CD4-positive, alpha-beta T cell treated with Interleukin-6 at 100 ng/mL for 8 hours (primary cell): ENCODE measurements around the gene JUP.
"Not testable (repeated sequence)": the region's sequence is repeated elsewhere in the genome, so short reads cannot be mapped to it uniquely, and the experiment has no call there.

Experiments used
- DNase-seq: peaks from one replicate; pipeline ENCODE4 v3.0.0-alpha.2; 2020; ENCODE audit warnings: mixed read lengths, low spot score

JUP gene

DNA sequence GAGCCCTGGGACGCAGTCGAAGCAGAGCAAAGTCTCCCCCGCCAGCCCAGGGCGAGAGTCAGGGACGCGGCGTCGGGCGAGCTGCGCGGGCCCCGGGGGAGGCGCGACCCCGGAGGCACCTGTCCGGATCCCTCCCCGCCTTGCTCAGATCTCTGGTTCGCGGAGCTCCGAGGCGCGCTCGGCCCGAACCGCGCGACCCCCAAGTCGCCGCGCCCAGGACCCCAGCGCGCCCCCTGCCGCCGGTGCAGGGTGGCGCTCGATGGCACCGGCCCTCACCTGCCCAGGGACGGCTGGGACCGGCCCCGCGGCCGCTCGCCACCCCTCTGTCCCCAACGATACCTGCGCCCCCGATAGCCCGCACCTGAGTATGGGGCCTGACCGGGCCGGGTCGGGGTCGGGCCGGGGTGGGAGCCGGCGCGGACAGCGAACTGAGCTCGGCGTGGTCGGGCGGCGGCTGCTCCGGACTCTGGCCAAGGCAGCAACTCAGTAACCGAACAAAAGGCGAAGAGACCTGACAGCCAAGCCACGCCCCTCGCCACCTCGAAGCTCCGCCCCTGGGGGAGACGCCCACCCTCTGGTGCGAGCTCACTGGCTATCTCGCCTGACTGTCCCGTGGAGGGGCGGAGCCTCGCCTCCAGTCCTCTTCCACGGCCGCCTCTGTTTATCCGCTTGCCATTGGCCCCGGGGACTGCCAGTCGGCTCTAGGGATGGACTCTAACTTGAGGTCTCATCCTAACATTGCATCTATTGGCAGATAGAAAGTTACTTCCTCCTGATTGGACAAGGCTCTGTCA, at the start of gene JUP:
Gene JUP, minus strand, starts transcription at position 485 of the 794 bp plus-strand sequence. CDS start 14,857 bp downstream, outside the sequence.
- peak; percentile 87 for DNase-seq

DNA sequence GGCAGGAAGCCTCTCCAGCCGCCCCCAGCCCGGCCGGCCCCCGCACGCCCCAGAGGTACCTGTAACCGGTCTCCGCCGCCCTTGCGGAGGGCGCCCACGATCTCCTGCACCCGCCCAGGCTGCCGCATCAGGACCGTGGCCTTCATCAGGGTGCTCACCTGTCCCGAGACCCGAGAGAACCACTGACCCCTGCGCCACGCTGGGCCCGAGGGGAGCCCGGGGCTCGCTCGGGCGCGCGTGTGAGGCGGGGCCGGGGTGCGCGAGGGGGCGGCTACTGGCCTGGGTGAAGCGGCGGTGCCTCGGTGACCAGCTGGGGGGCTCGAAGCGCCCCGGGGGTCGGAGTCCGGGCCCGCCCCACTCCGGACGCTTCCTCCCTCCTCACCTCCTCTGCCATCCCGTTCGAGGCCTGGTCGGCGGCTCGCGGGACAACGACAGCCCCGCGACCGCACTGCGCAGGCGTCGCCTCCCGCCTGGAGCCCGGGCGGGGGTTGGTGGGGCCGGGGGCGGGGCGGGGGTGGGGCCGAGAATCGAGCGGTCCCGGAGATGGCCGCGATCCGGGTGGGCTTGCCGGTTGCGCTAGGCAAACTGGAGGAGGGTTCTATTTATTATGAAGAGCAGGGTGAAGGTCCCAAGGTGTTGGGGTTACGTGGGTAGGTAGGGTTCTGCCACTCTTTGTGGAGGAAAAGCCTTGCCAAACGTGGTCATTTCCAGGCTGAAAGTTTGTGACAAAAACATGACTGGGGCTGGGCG, 49.5 kb upstream of the JUP start, which contains the start of gene NT5C3B:
Gene NT5C3B, minus strand, starts transcription at position 433 of the 750 bp plus-strand sequence. Its CDS starts 39 bp downstream, at position 394.
- peak; percentile 60 for DNase-seq

DNA sequence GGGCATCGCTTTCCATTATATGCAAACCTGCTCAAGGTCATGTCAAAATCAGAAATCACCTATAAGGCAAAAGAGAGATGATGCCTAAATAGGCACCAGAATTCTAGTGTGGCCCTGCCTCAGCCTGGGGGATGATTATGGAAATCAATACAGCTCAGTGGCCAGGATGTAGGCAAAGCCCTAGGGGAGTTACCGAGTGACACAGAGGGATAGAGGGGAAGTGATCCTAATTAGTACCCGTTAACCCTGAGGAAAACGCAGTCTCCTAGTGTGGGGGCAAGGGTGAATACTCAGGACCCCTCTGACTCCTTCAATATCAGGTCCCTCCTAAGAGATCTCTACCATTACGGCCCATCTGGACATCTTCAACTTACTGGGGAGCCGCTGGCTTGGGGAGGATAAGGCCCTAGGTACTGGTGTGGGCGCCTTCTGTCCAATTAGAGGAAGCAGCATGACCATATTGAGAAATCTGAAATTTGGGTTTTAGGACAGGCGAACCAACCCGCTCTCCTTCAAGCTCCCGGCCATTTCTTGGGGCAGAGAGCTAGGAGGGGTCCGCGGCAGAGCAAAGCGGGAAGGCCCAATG, 48.8 kb upstream of the JUP start:
- DNase-seq, result no peak

DNA sequence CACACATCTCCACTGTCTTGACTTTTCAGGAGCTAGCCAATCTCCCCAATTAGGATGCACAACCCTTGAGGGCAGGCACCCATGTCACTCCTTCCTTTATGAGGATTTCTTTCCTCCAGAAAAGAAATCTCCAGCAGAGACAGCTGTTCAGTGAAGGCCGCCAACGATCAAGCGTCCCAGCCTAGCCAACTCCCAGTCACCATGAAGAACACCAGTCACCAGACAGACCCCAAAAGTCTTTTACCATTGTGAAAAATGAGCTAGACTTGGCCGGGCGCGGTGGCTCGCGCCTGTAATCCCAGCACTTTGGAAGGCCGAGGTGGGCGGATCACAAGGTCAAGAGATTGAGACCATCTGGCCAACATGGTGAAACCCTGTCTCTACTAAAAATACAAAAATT, 43.5 kb upstream of the JUP start:
- not testable (repeated sequence) for DNase-seq

DNA sequence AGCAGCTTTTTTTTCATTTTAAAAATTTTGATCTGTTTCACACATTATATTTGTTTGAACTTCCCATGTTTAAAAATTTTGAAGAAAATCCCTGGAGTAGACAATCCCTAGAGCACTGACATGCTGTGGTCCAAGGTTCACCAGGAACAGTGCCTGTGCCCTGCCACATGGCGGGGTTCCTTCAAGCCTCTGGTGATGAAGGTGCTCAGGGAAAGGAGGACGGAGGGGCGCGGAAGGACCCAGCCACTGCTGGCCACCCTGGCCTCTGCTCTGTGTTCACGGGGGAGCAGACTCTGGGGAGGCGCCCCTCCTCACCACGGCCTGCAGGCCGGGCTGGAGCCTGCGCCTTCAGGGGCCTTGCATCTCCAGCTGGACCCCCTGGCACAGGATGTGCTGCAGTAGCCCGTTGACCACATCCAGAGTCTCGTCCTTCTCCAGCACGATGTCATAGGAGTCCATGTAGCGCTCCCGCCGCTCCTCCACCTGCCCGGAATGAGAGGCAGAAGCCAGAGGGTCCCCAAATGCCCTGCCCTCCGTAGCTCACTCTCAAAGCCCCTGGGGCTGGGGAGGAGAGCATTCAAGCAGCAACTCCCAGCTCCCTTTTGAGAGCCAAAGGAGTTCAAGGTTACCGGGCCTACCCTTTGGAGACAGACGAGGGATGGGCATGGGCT, 38.8 kb upstream of the JUP start:
- DNase-seq, result no peak

DNA sequence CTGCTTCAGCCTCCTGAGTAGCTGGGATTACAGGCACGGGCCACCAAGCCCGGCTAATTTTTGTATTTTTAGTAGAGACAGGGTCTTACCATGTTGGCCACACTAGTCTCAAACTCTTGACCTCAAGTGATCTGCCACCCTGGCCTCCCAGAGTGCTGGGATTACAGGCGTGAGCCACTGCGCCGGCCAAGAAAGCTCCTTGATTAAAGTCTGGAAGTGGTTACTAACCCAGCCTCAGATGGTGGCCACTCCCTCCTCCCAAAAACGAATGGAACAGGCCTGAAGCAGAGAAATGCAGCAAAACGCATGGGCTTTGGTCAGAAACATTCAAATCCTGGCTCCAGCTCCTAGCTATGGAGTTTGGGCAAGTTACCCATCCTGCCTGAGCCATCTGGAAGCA, 37.6 kb upstream of the JUP start:
- DNase-seq, result no peak

DNA sequence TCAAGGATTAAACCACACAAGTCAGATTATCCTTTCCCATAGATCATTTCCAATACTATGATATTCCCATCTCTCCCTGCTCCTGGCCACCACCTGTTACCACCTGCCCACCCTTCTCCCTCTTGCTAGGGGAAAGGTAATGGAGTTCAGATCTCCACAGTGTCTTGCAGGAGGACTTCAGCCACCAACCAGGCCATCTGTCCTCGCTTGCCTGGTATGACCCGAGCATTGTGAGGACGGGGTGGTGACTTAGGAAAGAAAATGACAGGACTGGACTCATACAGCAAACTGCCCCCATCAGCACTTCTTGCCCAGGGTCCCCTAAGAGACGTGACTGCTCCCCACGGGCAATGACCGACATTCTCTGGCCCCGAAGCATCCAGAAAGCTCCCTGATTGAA, 37.1 kb upstream of the JUP start:
- no peak for DNase-seq

DNA sequence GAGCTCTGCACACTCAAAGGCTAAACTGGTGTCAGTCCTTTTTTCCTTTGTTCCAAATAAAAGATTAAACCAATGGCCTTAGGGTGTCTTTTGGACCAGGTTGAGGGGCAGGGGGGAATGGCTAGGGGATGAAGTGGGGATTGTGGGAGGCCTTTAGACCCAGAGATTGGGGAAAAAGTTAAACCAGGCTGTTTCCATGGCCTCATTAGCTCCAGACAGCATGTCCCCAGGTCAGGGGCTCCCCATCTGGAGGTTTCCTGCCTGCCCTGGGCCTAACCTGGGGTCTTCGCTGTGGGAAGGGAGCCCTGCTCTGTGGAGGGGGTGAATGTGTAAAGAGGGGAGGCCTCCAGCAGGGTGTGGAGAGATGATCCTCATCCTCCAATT, 36.6 kb upstream of the JUP start:
- no peak for DNase-seq

DNA sequence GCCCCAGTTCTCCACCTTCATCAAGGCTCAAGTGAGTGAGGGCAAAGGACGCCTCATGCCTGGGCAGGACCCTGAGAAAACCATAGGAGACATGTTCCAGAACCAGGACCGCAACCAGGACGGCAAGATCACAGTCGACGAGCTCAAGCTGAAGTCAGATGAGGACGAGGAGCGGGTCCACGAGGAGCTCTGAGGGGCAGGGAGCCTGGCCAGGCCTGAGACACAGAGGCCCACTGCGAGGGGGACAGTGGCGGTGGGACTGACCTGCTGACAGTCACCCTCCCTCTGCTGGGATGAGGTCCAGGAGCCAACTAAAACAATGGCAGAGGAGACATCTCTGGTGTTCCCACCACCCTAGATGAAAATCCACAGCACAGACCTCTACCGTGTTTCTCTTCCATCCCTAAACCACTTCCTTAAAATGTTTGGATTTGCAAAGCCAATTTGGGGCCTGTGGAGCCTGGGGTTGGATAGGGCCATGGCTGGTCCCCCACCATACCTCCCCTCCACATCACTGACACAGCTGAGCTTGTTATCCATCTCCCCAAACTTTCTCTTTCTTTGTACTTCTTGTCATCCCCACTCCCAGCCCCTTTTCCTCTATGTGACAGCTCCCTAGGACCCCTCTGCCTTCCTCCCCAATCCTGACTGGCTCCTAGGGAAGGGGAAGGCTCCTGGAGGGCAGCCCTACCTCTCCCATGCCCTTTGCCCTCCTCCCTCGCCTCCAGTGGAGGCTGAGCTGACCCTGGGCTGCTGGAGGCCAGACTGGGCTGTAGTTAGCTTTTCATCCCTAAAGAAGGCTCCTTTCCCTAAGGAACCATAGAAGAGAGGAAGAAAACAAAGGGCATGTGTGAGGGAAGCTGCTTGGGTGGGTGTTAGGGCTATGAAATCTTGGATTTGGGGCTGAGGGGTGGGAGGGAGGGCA, 36.0 kb upstream of the JUP start:
- DNase-seq, result no peak

DNA sequence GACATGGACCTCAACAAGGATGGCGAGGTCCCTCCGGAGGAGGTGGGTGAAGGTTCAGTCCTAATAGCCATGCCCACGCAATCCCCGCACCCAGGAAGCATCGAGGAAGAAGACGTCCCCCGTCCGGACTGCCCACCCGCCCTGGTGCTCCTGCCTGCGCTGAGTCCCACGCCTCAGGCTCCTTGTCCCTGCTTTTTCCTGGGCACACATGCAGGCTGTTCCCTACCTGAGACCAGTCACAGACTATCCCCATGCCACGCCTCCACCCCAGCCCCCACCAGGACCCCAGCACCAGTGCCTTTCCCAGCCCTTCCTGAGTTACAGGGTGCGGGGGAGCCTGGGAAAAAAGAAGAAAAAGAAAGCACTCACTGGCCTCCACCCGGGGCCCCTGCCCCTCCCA, 35.3 kb upstream of the JUP start:
- DNase-seq, result no peak

DNA sequence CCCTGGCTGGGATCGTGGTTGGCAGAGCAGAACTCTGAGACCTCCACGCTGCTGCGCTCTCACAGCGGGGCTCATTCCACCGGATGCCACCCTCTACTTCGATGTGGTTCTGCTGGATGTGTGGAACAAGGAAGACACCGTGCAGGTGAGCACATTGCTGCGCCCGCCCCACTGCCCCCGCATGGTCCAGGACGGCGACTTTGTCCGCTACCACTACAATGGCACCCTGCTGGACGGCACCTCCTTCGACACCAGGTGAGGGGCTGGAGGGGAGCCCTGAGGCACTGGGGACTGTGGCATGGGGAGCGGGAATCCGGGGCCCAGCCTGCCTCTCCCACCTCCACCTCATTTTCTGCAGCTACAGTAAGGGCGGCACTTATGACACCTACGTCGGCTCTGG, 31.5 kb upstream of the JUP start:
- no peak for DNase-seq

DNA sequence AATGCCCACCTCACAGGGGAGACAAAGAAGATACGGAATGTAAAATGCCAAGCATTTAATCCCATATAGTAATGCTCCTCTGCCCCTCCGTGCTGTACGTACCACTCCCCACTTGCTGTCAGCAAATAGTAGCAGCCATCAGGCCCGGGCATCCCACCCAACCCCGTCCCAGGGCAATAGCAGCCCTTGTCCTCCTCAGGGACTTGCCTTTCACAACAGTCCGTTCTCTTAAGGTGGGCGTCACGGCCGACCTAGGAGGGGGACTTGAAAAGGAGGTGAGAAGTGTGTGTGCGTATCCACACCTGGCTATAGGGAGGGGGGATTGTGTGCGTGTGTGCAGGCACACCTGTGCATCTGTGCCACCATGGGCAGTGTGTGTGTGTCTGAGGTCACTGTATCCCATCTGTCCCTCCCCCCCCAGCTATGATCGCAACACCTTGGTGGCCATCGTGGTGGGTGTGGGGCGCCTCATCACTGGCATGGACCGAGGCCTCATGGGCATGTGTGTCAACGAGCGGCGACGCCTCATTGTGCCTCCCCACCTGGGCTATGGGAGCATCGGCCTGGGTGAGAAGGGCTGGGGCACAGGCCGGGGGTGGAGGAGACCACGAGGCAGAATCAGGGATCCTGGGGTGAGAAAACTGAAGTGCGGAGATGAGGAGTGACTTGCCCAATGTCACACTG, 30.3 kb upstream of the JUP start:
- no peak for DNase-seq

DNA sequence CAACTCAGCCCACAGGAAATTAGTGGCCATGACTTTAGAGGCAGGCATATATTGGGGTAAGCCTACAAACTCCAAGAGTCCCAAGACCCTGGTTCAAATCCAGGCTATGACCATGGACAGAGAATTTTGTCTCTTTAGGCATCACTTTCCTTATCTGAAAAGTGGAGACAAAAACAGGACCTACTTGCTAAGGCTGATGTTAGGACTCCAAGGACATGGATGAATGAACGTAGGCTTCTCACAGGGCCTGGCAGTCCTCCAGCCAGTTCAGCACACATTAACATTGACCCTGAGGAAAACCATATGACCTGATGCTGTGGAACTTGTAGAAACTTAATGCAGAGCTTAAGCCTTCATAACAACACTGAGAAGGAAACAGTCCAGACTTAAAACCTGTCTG, 27.7 kb upstream of the JUP start:
- no peak for DNase-seq

DNA sequence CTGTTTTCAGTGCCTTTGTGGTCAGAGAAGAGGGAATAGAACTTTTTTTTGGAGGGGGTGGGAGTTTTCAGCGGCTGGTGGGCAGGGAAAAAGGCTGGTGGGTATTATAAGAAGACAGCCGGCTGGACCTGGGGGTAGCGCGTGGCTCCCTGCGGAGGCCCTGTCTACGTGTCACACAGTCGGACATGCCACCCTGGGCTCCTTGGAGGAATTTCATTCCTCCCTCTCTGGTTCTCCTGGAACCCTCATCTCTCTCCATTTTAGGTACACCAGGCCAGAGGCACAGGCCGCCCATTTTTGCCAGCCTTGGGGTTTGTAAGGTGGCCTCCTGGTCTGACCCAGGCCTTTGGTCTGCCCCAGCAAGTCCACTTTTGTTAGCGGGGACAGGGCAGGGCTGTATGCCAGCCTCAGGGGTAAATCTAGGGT, 27.2 kb upstream of the JUP start:
- no peak for DNase-seq

DNA sequence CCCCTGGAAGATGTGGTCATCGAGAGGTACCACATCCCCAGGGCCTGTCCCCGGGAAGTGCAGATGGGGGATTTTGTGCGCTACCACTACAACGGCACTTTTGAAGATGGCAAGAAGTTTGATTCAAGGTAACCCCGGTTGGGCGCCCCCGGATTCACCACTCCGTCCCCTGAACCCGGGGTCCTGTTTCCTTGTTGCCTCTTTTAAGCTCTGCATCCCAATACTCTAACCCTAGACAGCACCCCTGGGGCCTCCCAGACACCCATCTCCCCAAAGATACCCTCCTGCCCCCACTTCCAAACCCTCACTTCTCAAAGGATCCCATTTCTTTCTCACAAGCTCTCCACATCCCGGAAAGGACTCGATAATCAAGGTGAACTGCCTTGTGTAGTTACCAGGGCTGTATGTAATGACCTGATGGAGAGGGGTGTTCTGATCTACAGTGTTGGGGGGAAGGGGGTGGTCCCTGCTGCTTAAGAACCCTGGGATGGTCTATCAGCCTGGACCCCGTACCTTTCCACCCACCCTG, 26.7 kb upstream of the JUP start:
- no peak for DNase-seq

DNA sequence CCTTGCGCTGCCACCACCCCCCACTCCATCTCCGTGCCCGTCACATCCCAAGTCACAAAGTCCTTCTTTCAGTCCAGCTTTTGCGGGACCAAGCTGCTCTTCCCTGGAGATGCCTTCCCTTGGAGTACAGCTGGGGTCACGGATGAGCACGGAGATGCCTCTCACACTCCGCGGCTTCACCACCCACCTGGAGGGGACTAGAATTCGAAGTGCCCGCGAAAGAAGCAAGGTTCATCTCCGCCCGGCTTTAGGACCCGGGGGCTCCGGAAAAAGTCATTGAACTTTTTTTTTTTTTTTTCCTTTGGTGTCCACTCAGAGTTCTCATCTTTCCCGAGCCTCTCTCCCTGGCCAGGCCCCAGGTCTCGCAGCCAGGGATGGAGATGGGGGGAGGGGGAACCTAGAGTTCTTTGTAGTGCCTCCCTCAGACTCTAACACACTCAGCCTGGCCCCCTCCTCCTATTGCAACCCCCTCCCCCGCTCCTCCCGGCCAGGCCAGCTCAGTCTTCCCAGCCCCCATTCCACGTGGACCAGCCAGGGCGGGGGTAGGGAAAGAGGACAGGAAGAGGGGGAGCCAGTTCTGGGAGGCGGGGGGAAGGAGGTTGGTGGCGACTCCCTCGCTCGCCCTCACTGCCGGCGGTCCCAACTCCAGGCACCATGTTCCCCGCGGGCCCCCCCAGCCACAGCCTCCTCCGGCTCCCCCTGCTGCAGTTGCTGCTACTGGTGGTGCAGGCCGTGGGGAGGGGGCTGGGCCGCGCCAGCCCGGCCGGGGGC, 26.1 kb upstream of the JUP start, which contains the start of gene FKBP10:
Gene FKBP10, plus strand, starts transcription at position 624 of the 771 bp plus-strand sequence. Its CDS starts 31 bp downstream, at position 655.
- no peak for DNase-seq

DNA sequence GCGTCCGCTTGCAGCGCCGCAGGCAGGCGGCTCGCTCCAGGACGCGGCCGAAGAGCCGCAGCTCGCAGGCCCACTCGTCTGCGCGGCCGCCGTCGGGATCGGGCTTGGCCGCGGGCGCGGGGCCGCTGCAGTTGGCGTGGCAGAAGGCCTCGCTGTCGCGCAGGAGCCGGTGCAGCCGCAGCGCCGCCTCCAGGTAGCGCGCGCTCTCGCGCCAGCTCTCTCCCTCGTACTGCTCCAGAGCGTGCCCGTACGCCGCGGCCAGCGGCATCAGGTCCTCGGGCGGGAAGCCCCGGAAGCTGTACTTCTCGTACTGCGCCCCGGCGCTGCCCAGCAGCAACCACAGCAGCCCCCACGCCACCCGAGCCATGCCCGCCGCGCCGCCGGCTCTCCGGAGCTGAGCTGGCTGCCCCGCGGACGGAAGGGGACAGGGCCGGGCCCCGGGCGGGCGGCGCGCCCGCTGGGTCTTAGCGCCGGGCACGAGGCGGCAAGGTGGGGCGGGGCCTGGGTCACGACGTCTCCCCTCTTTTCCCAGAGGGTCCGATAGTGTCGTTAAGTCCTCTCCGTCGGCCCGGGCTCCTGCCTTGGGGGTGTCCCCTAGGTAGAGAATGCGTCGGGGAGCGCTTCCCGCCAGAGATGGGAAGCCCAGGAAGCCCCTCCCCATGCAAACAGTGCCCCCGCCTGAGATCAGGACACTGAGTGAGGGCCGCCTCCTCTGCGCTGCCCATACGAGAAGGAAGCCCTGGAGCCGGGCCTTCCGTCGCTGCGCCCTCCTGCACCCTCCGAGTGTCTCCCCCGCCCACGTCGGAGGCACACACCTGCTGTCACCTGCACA, 25.3 kb upstream of the JUP start, which contains the start of gene P3H4:
Gene P3H4, minus strand, starts transcription at position 401 of the 832 bp plus-strand sequence. Its CDS starts 34 bp downstream, at position 367.
- DNase-seq, result peak; percentile 70
